Immature natural killer cell (primary cell): ENCODE data around the gene CARMIL1. TPM values are rescaled to one million over a fixed set of nuclear protein-coding genes. Genes with fewer than 3 reads are reported as not detected.

Experiments used
- DNase-seq, 3 donors: peaks; one replicate each; pipeline ENCODE4 v3.0.0; 2022; ENCODE audit warnings: mixed read lengths in 1 of 3
- H3K27ac Mint-ChIP-seq, 6 donors: one replicate each; pipeline ENCODE4 v1.8.0; 2020; ENCODE audit warnings: mixed read lengths in 6 of 6, mild to moderate bottlenecking in 5 of 6, inconsistent platforms in 4 of 6, moderate library complexity in 3 of 6
- H3K27me3 Mint-ChIP-seq, 3 donors: one replicate each; pipeline ENCODE4 v1.8.0; 2020 to 2021; ENCODE audit warnings: low read depth in 3 of 3, mild to moderate bottlenecking in 3 of 3, mixed read lengths in 3 of 3, moderate library complexity in 3 of 3, inconsistent platforms in 1 of 3
- H3K36me3 Mint-ChIP-seq, 3 donors: one replicate each; pipeline ENCODE4 v1.8.0; 2020; ENCODE audit warnings: mixed read lengths in 3 of 3, inconsistent platforms in 2 of 3, mild to moderate bottlenecking in 2 of 3
- H3K4me1 Mint-ChIP-seq, 2 donors: one replicate each; pipeline ENCODE4 v1.8.0; 2020; ENCODE audit warnings: inconsistent platforms in 2 of 2, mild to moderate bottlenecking in 2 of 2, mixed read lengths in 2 of 2, moderate library complexity in 1 of 2
- H3K4me3 Mint-ChIP-seq, 5 donors: one replicate each; pipeline ENCODE4 v1.8.0; 2020; ENCODE audit warnings: mild to moderate bottlenecking in 5 of 5, mixed read lengths in 5 of 5, inconsistent platforms in 3 of 5, moderate library complexity in 3 of 5
- H3K9me3 Mint-ChIP-seq, 6 donors: one replicate each; pipeline ENCODE4 v1.8.0; 2020; ENCODE audit warnings: mild to moderate bottlenecking in 6 of 6, mixed read lengths in 6 of 6, inconsistent platforms in 4 of 6, moderate library complexity in 3 of 6
- polyA plus RNA-seq, 3 donors: library from polyadenylated mRNA; unstranded; fragments of 300-500 nt; fragmentation: Illumina TruSeq; gene quantifications; one replicate each; pipeline ENCODE4 v1.2.3, GENCODE V29; 2021

The CARMIL1 gene
- polyA plus RNA-seq, 3 donors from 2014 or later = 0.12 TPM; not detected in 2

GRCh38 chr6:25494469-25494868 is 215.3 kb downstream of the CARMIL1 start:
- peaks cover 0 to 3% (median 0%) of the 10 kb centered on the region in 3 donors for H3K27me3 Mint-ChIP-seq
- no peak for DNase-seq
- H3K36me3 Mint-ChIP-seq = peaks cover 0 to 4% (median 0%) of the 10 kb centered on the region in 3 donors
- H3K27ac Mint-ChIP-seq = no peak overlapping the region
- no peak overlapping the region for H3K4me3 Mint-ChIP-seq
- H3K9me3 Mint-ChIP-seq = no peaks in the 10 kb centered on the region
- H3K4me1 Mint-ChIP-seq = no peaks in the 10 kb centered on the region

GRCh38 chr6:25497383-25498040 is 218.3 kb downstream of the CARMIL1 start:
- H3K4me3 Mint-ChIP-seq = no peak overlapping the region
- no peaks in the 10 kb centered on the region for H3K4me1 Mint-ChIP-seq
- peaks cover 0 to 3% (median 2%) of the 10 kb centered on the region in 3 donors for H3K27me3 Mint-ChIP-seq
- no peak for DNase-seq
- H3K27ac Mint-ChIP-seq = no peak overlapping the region
- H3K9me3 Mint-ChIP-seq = no peaks in the 10 kb centered on the region
- no peaks in the 10 kb centered on the region for H3K36me3 Mint-ChIP-seq

GRCh38 chr6:25498505-25498904 is 219.3 kb downstream of the CARMIL1 start:
- no peak for DNase-seq
- peaks cover 0 to 3% (median 2%) of the 10 kb centered on the region in 3 donors for H3K27me3 Mint-ChIP-seq

GRCh38 chr6:25499615-25500235 is 220.6 kb downstream of the CARMIL1 start:
- Mint-ChIP-seq H3K27me3 (peaks cover 0 to 3% (median 2%) of the 10 kb centered on the region in 3 donors), H3K9me3 (no peaks in the 10 kb centered on the region), H3K36me3 (no peaks in the 10 kb centered on the region), H3K27ac (no peak overlapping the region), H3K4me1 (no peaks in the 10 kb centered on the region), H3K4me3 (no peak overlapping the region)
- no peak for DNase-seq

More at GRCh38 chr6:25498505-25498904, 219.3 kb downstream of the CARMIL1 start:
- Mint-ChIP-seq H3K36me3 (no peaks in the 10 kb centered on the region), H3K27ac (no peak overlapping the region), H3K9me3 (no peaks in the 10 kb centered on the region), H3K4me3 (no peak overlapping the region), H3K4me1 (no peaks in the 10 kb centered on the region)

- Mint-ChIP-seq H3K27me3 (peaks cover 0 to 5% (median 0%) of the 10 kb centered on the region in 3 donors), H3K36me3 (no peaks in the 10 kb centered on the region), H3K27ac (no peak overlapping the region), H3K4me1 (no peaks in the 10 kb centered on the region), H3K9me3 (no peaks in the 10 kb centered on the region), H3K4me3 (no peak overlapping the region)
- no peak for DNase-seq
Observed at GRCh38 chr6:25503686-25504085, 224.5 kb downstream of the CARMIL1 start.

- no peak overlapping the region for H3K4me3 Mint-ChIP-seq
- DNase-seq = no peak
- H3K36me3 Mint-ChIP-seq = no peaks in the 10 kb centered on the region
- H3K4me1 Mint-ChIP-seq = no peaks in the 10 kb centered on the region
- peaks cover 0 to 5% (median 0%) of the 10 kb centered on the region in 3 donors for H3K27me3 Mint-ChIP-seq
- no peaks in the 10 kb centered on the region for H3K9me3 Mint-ChIP-seq
- no peak overlapping the region for H3K27ac Mint-ChIP-seq
Observed at GRCh38 chr6:25504661-25505060, 225.5 kb downstream of the CARMIL1 start.

- no peak overlapping the region for H3K4me3 Mint-ChIP-seq
- H3K36me3 Mint-ChIP-seq = no peaks in the 10 kb centered on the region
- H3K9me3 Mint-ChIP-seq = no peaks in the 10 kb centered on the region
- DNase-seq = no peak
- H3K27me3 Mint-ChIP-seq = peaks cover 0 to 5% (median 0%) of the 10 kb centered on the region in 3 donors
- H3K4me1 Mint-ChIP-seq = no peaks in the 10 kb centered on the region
- H3K27ac Mint-ChIP-seq = no peak overlapping the region
Observed at GRCh38 chr6:25506020-25506419, 226.8 kb downstream of the CARMIL1 start.

- peaks cover 0 to 2% (median 0%) of the 10 kb centered on the region in 3 donors for H3K27me3 Mint-ChIP-seq
Observed at GRCh38 chr6:25508051-25508450, 228.9 kb downstream of the CARMIL1 start.

GRCh38 chr6:25511376-25511775 is 232.2 kb downstream of the CARMIL1 start:
- Mint-ChIP-seq H3K36me3 (no peaks in the 10 kb centered on the region), H3K4me1 (no peaks in the 10 kb centered on the region), H3K27ac (no peak overlapping the region), H3K9me3 (no peaks in the 10 kb centered on the region), H3K27me3 (peaks cover 0 to 4% (median 3%) of the 10 kb centered on the region in 3 donors), H3K4me3 (no peak overlapping the region)
- DNase-seq = no peak

More at GRCh38 chr6:25508051-25508450, 228.9 kb downstream of the CARMIL1 start:
- Mint-ChIP-seq H3K4me3 (no peak overlapping the region), H3K4me1 (no peaks in the 10 kb centered on the region), H3K9me3 (no peaks in the 10 kb centered on the region), H3K36me3 (no peaks in the 10 kb centered on the region), H3K27ac (no peak overlapping the region)
- no peak for DNase-seq

- H3K4me1 Mint-ChIP-seq = no peaks in the 10 kb centered on the region
- peaks cover 0 to 4% (median 4%) of the 10 kb centered on the region in 3 donors for H3K27me3 Mint-ChIP-seq
- no peak overlapping the region for H3K4me3 Mint-ChIP-seq
- H3K27ac Mint-ChIP-seq = no peak overlapping the region
- H3K9me3 Mint-ChIP-seq = no peaks in the 10 kb centered on the region
- DNase-seq = no peak
- H3K36me3 Mint-ChIP-seq = no peaks in the 10 kb centered on the region
Observed at GRCh38 chr6:25512560-25512959, 233.4 kb downstream of the CARMIL1 start.

GRCh38 chr6:25519856-25520255 is 240.7 kb downstream of the CARMIL1 start:
- Mint-ChIP-seq H3K27ac (no peak overlapping the region), H3K36me3 (no peaks in the 10 kb centered on the region), H3K4me3 (no peak overlapping the region), H3K27me3 (peaks cover 2 to 12% (median 8%) of the 10 kb centered on the region in 3 donors), H3K4me1 (no peaks in the 10 kb centered on the region), H3K9me3 (no peaks in the 10 kb centered on the region)
- DNase-seq = no peak

- H3K4me1 Mint-ChIP-seq = no peaks in the 10 kb centered on the region
- DNase-seq = no peak
- H3K36me3 Mint-ChIP-seq = no peaks in the 10 kb centered on the region
- no peaks in the 10 kb centered on the region for H3K9me3 Mint-ChIP-seq
- no peak overlapping the region for H3K4me3 Mint-ChIP-seq
- peaks cover 2 to 9% (median 8%) of the 10 kb centered on the region in 3 donors for H3K27me3 Mint-ChIP-seq
- H3K27ac Mint-ChIP-seq = no peak overlapping the region
Observed at GRCh38 chr6:25524542-25524941, 245.4 kb downstream of the CARMIL1 start.

- no peak overlapping the region for H3K27ac Mint-ChIP-seq
- H3K4me1 Mint-ChIP-seq = no peaks in the 10 kb centered on the region
- H3K27me3 Mint-ChIP-seq = peaks cover 4 to 9% (median 8%) of the 10 kb centered on the region in 3 donors
- DNase-seq = no peak
- no peaks in the 10 kb centered on the region for H3K36me3 Mint-ChIP-seq
- no peaks in the 10 kb centered on the region for H3K9me3 Mint-ChIP-seq
- no peak overlapping the region for H3K4me3 Mint-ChIP-seq
Observed at GRCh38 chr6:25525078-25525477, 245.9 kb downstream of the CARMIL1 start.

GRCh38 chr6:25534942-25535631 is 255.9 kb downstream of the CARMIL1 start:
- Mint-ChIP-seq H3K4me1 (peaks cover 0 to 6% of the 10 kb centered on the region in 2 donors), H3K4me3 (no peak overlapping the region), H3K9me3 (peaks cover 0 to 4% (median 0%) of the 10 kb centered on the region in 6 donors), H3K27ac (no peak overlapping the region), H3K27me3 (peaks cover 0 to 7% (median 2%) of the 10 kb centered on the region in 3 donors), H3K36me3 (no peaks in the 10 kb centered on the region)
- no peak for DNase-seq
